ENCODE data around the gene LRRC1.
"Not testable (repeated sequence)": the region's sequence is repeated elsewhere in the genome, so short reads cannot be mapped to it uniquely, and the experiment has no call there.

The LRRC1 gene

DNA sequence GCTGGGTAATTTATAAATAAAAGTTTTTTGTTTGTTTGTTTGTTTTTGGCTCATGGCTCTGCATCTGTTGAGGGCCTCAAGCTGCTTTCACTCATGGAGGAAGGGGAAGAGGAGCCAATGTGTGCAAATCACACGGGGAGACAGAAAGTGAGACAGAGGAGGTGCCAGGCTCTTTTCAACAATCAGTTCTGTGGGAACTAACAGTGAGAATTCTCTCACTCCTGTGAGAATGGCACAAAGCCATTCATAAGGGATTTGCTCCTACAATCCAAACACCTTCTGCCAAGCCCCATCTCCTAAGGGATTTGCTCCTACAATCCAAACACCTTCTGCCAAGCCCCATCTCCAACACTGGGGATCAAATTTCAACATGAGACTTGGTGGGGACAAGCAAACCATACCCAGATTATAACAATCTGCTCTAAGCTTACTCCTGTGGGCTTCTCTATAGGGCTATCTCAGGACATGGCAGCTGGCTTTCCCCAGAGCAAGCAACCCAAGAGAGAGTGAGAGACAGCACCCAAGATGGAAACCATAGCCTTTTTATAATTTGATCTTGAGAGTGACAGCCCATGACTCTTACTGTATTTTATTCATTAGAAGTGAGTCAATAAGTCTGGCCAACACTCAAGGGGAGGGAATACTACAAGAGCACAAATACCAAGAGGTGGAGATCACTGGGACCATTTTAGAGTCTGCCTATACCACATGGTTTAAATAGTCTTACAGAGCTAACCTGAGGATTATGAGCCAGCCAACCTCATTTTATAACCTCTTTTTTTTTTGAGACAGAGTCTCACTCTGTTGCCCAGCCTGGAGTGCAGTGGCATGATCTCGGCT is 22.8 kb upstream of the LRRC1 start:
- Mint-ChIP-seq H3K9me3 (no peaks in the 10 kb centered on the region), H3K36me3 (peaks cover 13% of the 10 kb centered on the region), H3K27ac (no peak overlapping the region), H3K4me3 (no peak overlapping the region), H3K4me1 (no peaks in the 10 kb centered on the region), H3K27me3 (peaks cover 3% of the 10 kb centered on the region)
- no peak for ATAC-seq

- H3K4me3 Mint-ChIP-seq: no peak overlapping the region
- H3K27me3 Mint-ChIP-seq: no peaks in the 10 kb centered on the region
- H3K9me3 Mint-ChIP-seq: no peaks in the 10 kb centered on the region
- peaks cover 14% of the 10 kb centered on the region for H3K36me3 Mint-ChIP-seq
- H3K4me1 Mint-ChIP-seq: no peaks in the 10 kb centered on the region
- ATAC-seq: no peak
- H3K27ac Mint-ChIP-seq: no peak overlapping the region
Measured at GRCh38 chr6:53773044-53773696, 21.6 kb upstream of the LRRC1 start.

GRCh38 chr6:53776152-53776551 is 18.7 kb upstream of the LRRC1 start:
- H3K4me1 Mint-ChIP-seq, H3K9me3 Mint-ChIP-seq, H3K27me3 Mint-ChIP-seq, ATAC-seq, H3K4me3 Mint-ChIP-seq, H3K27ac Mint-ChIP-seq: not testable (repeated sequence)
- peaks cover 22% of the 10 kb centered on the region for H3K36me3 Mint-ChIP-seq

DNA sequence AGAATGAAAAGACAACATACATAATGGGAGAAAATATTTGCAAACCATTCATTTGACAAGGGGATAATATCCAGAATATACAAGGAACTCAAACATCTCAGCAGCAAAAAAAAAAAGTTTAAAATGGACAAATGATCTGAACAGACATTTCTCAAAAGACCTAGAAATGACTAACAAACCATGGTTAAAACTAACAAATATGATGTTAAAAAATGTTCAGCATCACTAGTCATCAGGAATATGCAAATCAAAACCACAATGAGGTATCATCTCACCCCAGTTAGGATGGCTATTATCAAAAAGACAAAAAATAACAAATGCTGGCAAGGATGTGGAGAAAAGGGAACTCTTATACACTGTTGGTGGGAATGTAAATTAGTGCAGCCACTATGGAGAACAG is 9.8 kb upstream of the LRRC1 start:
- H3K36me3 Mint-ChIP-seq: peaks cover 34% of the 10 kb centered on the region
- H3K9me3 Mint-ChIP-seq: peaks cover 16% of the 10 kb centered on the region
- ATAC-seq, H3K27me3 Mint-ChIP-seq, H3K27ac Mint-ChIP-seq, H3K4me1 Mint-ChIP-seq, H3K4me3 Mint-ChIP-seq: not testable (repeated sequence)

DNA sequence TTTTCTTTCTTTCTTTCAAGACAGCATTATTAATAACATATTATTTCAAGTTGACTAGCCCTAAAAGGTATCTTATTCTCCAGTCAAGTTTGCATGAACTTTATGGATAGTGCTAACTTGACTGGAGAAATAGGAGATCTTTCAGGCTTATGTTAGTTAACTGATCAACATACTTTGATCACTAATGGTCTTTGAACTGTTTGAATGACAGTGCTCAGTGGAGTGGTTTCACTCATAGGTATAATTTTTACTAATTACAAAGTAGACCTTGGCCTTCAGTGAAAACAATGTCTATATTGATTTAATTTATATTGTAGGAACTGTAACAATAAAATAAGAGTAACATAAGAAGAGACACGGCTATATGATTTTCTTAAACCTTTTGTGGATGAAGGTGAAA is 8.0 kb upstream of the LRRC1 start:
- H3K9me3 Mint-ChIP-seq: peaks cover 13% of the 10 kb centered on the region
- H3K27me3 Mint-ChIP-seq: peaks cover 9% of the 10 kb centered on the region
- H3K4me3 Mint-ChIP-seq: no peak overlapping the region
- no peak for ATAC-seq
- no peak overlapping the region for H3K27ac Mint-ChIP-seq
- H3K36me3 Mint-ChIP-seq: peaks cover 19% of the 10 kb centered on the region
- H3K4me1 Mint-ChIP-seq: peaks cover 9% of the 10 kb centered on the region

GRCh38 chr6:53790886-53791285 is 3.9 kb upstream of the LRRC1 start:
- H3K9me3 Mint-ChIP-seq: peaks cover 8% of the 10 kb centered on the region
- peaks cover 9% of the 10 kb centered on the region for H3K27me3 Mint-ChIP-seq
- no peak overlapping the region for H3K27ac Mint-ChIP-seq
- no peak for ATAC-seq
- H3K4me1 Mint-ChIP-seq: peaks cover 17% of the 10 kb centered on the region
- H3K36me3 Mint-ChIP-seq: peaks cover 7% of the 10 kb centered on the region
- H3K4me3 Mint-ChIP-seq: no peak overlapping the region

DNA sequence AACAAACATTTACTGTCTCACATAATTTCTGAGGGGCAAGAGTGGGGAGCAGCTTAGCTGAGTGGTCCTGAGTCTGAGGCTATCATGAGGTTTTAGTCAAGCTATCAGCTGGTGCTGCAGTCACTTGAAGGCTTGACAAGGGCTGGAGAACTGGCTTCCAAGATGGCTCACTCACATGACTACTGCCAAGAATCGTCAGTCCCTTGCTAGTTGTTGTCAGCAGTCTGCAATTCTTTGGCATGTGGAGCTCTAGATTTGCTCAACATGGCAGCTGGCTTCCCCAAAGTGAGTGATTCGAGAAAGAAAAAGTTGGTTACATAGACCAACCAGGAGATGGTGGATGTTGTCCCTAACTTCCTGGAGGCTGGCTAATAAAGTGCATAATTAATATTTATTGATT is 2.8 kb upstream of the LRRC1 start:
- H3K36me3 Mint-ChIP-seq: peaks cover 7% of the 10 kb centered on the region
- no peak overlapping the region for H3K27ac Mint-ChIP-seq
- H3K9me3 Mint-ChIP-seq: peaks cover 8% of the 10 kb centered on the region
- peaks cover 28% of the 10 kb centered on the region for H3K4me1 Mint-ChIP-seq
- H3K27me3 Mint-ChIP-seq: peaks cover 9% of the 10 kb centered on the region
- no peak for ATAC-seq
- H3K4me3 Mint-ChIP-seq: no peak overlapping the region

DNA sequence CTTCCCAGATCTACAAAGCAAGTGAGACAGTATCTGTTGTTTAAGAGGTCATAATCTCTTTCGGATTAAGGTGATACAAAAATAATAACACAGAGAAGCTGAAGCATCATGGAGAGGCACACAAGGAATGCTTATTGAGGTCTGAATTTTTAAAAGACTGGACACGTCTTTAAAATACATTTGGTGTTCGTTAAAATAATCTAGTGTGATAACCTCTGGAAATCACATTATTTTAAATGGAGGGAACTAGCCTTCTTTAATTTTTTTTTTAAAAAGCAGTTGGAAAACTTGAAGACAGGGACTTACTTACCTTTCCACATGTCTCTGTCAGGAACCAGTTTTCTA is 1.9 kb upstream of the LRRC1 start:
- Mint-ChIP-seq H3K36me3 (peaks cover 7% of the 10 kb centered on the region), H3K9me3 (peaks cover 8% of the 10 kb centered on the region), H3K27me3 (peaks cover 9% of the 10 kb centered on the region), H3K4me1 (peaks cover 35% of the 10 kb centered on the region), H3K4me3 (peak overlapping the region; percentile 97), H3K27ac (peak overlapping the region; percentile 86)
- no peak for ATAC-seq

- H3K4me1 Mint-ChIP-seq: peaks cover 35% of the 10 kb centered on the region
- H3K36me3 Mint-ChIP-seq: peaks cover 6% of the 10 kb centered on the region
- H3K9me3 Mint-ChIP-seq: peaks cover 8% of the 10 kb centered on the region
- peak overlapping the region; percentile 86 for H3K27ac Mint-ChIP-seq
- peak overlapping the region; percentile 97 for H3K4me3 Mint-ChIP-seq
- peaks cover 7% of the 10 kb centered on the region for H3K27me3 Mint-ChIP-seq
- peak; percentile 46 for ATAC-seq
Measured at GRCh38 chr6:53793318-53794136, 1.3 kb upstream of the LRRC1 start.

GRCh38 chr6:53794137-53794719 is 577 bp upstream of the LRRC1 start:
- Mint-ChIP-seq H3K27me3 (peaks cover under 1% of the 10 kb centered on the region), H3K4me1 (peaks cover 42% of the 10 kb centered on the region), H3K36me3 (no peaks in the 10 kb centered on the region), H3K27ac (peak overlapping the region; percentile 86), H3K4me3 (peak overlapping the region; percentile 97), H3K9me3 (peaks cover 4% of the 10 kb centered on the region)
- ATAC-seq: peak; percentile 82

DNA sequence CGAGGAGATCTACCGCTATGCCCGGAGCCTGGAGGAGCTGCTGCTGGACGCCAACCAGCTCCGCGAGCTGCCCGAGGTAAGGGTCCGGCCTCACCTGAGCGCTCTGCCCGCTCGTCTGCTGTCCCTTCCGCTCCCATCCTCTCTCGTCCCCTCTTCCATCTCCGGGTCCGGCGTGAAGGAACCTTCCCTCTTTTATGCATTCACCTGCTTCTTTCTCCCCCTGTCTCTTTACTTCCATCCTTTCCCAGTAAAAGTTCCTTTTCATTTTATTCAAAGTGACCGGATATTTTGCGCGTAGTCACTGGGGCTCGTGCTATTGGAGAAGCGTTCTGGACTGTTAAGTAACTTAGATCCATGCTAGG is 516 bp downstream of the LRRC1 start:
- H3K4me1 Mint-ChIP-seq: peaks cover 42% of the 10 kb centered on the region
- H3K36me3 Mint-ChIP-seq: no peaks in the 10 kb centered on the region
- H3K4me3 Mint-ChIP-seq: peak overlapping the region; percentile 97
- no peak for ATAC-seq
- no peaks in the 10 kb centered on the region for H3K27me3 Mint-ChIP-seq
- H3K9me3 Mint-ChIP-seq: no peaks in the 10 kb centered on the region
- peak overlapping the region; percentile 86 for H3K27ac Mint-ChIP-seq

DNA sequence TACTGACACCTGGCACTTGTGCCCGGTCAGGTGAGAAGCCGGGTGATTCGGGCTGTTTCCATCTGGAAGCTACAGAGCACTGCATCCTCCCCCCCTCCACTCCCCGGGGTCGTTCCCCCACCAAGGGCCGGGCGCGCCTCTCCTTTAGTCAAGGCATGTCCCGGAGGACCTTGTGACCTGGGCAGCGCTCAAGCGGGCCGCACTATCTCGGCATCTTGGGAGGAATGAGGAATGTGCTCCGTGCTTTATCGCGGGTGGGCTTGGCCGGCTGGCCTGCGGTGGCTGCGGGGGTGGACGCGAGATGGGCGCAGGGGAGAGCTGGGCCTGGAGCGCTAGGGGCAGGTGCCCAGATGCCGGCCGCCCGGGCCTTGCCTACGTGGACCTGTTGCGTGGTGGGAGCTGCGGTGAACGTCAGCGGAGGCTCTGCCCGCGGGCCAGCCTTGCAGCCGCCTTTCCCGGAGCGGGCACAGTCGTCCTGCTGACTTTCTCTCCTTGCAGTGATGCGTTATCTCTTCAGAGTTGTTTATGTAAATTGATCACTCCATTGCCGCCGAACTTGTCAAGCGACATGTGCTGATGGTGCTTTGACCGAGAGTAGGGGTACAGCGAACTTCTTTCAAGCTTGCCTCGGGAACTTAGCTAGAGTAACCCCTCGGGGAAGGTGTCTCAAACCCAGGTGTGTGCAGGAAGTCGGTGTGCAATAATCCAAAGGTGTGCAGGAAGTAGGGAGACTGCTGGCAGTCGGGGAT is 1.1 kb downstream of the LRRC1 start:
- H3K36me3 Mint-ChIP-seq: no peaks in the 10 kb centered on the region
- ATAC-seq: no peak
- H3K27me3 Mint-ChIP-seq: no peaks in the 10 kb centered on the region
- peak overlapping the region; percentile 86 for H3K27ac Mint-ChIP-seq
- H3K4me3 Mint-ChIP-seq: peak overlapping the region; percentile 97
- H3K9me3 Mint-ChIP-seq: no peaks in the 10 kb centered on the region
- H3K4me1 Mint-ChIP-seq: peaks cover 42% of the 10 kb centered on the region

- H3K36me3 Mint-ChIP-seq: no peaks in the 10 kb centered on the region
- H3K27me3 Mint-ChIP-seq: no peaks in the 10 kb centered on the region
- ATAC-seq: no peak
- peak overlapping the region; percentile 97 for H3K4me3 Mint-ChIP-seq
- peak overlapping the region; percentile 86 for H3K27ac Mint-ChIP-seq
- no peaks in the 10 kb centered on the region for H3K9me3 Mint-ChIP-seq
- peaks cover 42% of the 10 kb centered on the region for H3K4me1 Mint-ChIP-seq
Measured at GRCh38 chr6:53796451-53796780, 1.6 kb downstream of the LRRC1 start.

- H3K4me1 Mint-ChIP-seq: peaks cover 43% of the 10 kb centered on the region
- H3K36me3 Mint-ChIP-seq: no peaks in the 10 kb centered on the region
- no peaks in the 10 kb centered on the region for H3K9me3 Mint-ChIP-seq
- no peak overlapping the region for H3K4me3 Mint-ChIP-seq
- H3K27me3 Mint-ChIP-seq: no peaks in the 10 kb centered on the region
- no peak overlapping the region for H3K27ac Mint-ChIP-seq
- no peak for ATAC-seq
Measured at GRCh38 chr6:53796791-53797190, 2.0 kb downstream of the LRRC1 start.

- no peak for ATAC-seq
- no peak overlapping the region for H3K4me3 Mint-ChIP-seq
- no peaks in the 10 kb centered on the region for H3K36me3 Mint-ChIP-seq
- no peaks in the 10 kb centered on the region for H3K27me3 Mint-ChIP-seq
- H3K9me3 Mint-ChIP-seq: no peaks in the 10 kb centered on the region
- H3K27ac Mint-ChIP-seq: no peak overlapping the region
- H3K4me1 Mint-ChIP-seq: peaks cover 48% of the 10 kb centered on the region
Measured at GRCh38 chr6:53797304-53797703, 2.5 kb downstream of the LRRC1 start.

Data from stimulated activated memory B cell treated with anti-CD40 and anti-IgM and Interleukin-4, amounts not matched to agents 10 μg/mL and 1 μg/mL and 100 μg/mL, for 72 hours (primary cell).